SU-DHL-6 (cell line): ENCODE results near the gene SLPI.

Experiments used
- CTCF ChIP-seq: fragments of 200-600 bp; sonication (generic); IDR thresholded peaks from one replicate; pipeline ENCODE4 v1.5.1; 2017; ENCODE audit warnings: antibody characterized with exemption, mild to moderate bottlenecking, low read length, moderate library complexity; ENCODE audit not compliant: insufficient read depth, poor library complexity, severe bottlenecking
- EZH2phosphoT487 ChIP-seq: fragments of 200-600 bp; sonication (generic), shearing (Covaris generic); conservative IDR thresholded peaks from 2 replicates; pipeline ENCODE4 v1.6.1; 2018; ENCODE audit warnings: mild to moderate bottlenecking, antibody characterized with exemption, low read length, moderate library complexity, mixed read lengths

GRCh38 chr20:45257161-45257560 is 2.8 kb upstream of the SLPI start:
- TF ChIP-seq CTCF (no peak), EZH2phosphoT487 (no peak)
